SIG-M5 (cell line): ENCODE data around the gene MT1H.
"Not testable (repeated sequence)": the region's sequence is repeated elsewhere in the genome, so short reads cannot be mapped to it uniquely, and the experiment has no call there.

Experiments
- DNase-seq: peaks from one replicate; lab custom pipeline; 2025; lab: John Stamatoyannopoulos, UW

The MT1H gene

GRCh38 chr16:56669005-56669839 is at the start of gene MT1H:
Gene MT1H (plus strand): TSS chr16:56669814. CDS start chr16:56669885, 71 bp downstream.
- DNase-seq: no peak

GRCh38 chr16:56620339-56620897 is 49.2 kb upstream of the MT1H start:
- DNase-seq: no peak

- DNase-seq: not testable (repeated sequence)
Measured at GRCh38 chr16:56621665-56622445, 47.8 kb upstream of the MT1H start.

DNA sequence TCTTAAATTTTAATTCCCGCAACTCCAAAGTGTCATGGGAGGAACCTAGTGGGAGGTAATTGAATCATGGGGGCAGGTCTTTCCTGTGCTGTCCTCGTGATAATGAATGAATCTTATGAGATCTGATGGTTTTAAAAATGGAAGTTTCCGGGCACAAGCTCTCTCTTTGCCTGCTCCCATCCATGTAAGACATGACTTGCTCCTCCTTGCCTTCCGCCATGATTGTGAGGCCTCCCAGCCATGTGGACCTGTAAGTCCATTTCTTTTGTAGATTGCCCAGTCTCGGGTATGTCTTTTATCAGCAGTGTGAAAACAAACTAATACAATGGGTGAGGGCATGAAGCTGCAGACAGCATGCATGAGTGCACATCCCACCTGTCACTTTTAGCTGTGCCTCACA is 46.4 kb upstream of the MT1H start:
- not testable (repeated sequence) for DNase-seq

DNA sequence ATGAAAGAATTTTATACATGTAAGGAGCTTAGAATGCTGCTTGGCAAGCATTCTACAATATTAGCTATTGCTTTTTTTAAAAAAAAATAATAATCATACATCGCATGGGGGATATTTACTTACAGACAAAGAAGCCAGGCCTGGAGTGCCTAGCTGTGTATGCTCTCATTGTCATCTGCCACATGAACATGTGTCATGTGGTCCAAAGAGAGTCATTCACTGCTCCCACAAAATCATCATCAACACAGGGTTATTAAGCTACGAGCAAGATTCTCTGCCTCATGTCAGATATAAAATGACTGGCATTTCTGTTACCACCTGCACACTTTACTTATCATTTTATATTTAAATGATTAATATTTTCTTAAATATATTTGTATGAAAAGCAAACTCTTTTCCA is 46.0 kb upstream of the MT1H start:
- DNase-seq: no peak

DNA sequence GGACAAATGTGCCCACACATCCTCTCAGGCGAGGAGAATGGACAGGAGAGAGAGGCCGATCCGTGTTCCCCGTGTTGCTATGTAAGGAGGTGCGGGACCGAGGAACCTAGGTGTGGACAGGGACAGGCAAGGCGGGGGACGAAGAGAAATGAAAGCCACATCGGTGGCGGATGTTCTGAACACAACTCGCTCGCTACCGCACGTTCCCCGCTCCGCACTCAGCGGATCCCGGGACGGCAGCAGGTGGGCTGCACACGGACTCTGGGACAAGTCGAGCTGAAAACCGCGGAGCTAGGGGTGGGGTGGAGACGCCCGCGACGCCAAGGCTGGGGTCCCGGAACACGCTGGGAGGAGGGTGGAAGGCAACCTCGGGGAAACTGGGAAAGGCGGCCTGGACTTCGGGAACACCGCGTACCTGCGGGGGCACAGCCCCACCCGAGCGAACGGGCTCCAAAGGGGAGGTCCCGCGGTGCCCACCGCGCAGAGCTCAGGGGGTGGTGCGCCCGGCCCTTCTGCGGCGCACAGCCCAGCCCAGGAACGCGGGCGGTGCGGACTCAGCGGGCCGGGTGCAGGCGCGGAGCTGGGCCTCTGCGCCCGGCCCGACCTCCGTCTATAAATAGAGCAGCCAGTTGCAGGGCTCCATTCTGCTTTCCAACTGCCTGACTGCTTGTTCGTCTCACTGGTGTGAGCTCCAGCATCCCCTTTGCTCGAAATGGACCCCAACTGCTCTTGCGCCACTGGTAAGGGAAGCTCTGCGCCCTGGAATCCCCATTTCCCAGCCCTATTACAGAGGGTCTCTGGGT is 44.3 kb upstream of the MT1H start, which contains the start of gene MT1E:
MT1E (plus strand) TSS at position 642 of the 803 bp plus-strand sequence; CDS start at position 713, 71 bp downstream.
- DNase-seq: no peak

DNA sequence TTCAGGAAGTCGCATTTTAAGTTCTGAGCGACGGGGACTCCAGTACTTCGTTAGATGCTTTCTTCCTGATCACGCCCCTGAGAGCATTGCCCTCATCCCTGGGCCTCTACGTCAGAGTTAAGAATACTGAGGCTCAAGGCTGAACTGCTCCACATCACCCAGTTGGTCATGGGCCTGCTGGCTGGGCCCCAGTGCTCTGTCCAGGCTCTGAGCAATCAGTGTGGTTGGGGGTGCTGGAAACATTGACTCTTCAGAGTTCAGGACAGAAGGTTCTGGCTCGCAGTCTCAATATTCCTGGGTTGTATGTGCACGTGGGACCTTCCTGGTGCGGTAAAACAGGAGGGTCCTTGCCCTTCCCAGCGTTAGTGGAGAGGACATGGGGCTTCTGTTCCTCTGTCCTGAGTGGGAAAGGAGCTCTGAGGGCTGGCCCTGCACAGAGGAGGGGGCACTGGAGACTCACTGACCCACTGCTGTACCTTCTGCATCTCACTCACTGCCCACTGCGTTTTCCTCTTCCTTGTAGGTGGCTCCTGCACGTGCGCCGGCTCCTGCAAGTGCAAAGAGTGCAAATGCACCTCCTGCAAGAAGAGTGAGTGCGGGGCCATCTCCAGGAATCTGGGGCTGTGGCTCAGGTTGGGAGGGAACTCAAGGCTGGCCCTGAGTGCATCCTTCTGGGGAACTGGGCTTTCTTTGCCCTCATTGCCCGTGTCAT is 43.5 kb upstream of the MT1H start:
- no peak for DNase-seq

DNA sequence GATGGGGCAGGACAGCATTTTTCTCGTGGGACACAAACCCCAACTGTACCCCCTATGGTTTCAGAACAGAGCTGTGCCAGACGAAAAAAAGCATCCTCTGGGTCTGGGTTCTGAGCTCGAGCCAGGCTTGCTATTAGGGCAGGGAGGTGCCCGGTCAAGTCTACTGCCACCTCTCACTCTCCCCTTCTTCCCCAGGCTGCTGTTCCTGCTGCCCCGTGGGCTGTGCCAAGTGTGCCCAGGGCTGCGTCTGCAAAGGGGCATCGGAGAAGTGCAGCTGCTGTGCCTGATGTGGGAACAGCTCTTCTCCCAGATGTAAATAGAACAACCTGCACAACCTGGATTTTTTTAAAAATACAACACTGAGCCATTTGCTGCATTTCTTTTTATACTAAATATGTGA is 42.9 kb upstream of the MT1H start:
- DNase-seq: no peak

GRCh38 chr16:56628486-56629350 is 40.9 kb upstream of the MT1H start:
- DNase-seq: no peak

GRCh38 chr16:56629531-56629930 is 40.1 kb upstream of the MT1H start:
- no peak for DNase-seq

- no peak for DNase-seq
Measured at GRCh38 chr16:56630134-56630533, 39.5 kb upstream of the MT1H start.

GRCh38 chr16:56631197-56631596 is 38.4 kb upstream of the MT1H start:
- no peak for DNase-seq

DNA sequence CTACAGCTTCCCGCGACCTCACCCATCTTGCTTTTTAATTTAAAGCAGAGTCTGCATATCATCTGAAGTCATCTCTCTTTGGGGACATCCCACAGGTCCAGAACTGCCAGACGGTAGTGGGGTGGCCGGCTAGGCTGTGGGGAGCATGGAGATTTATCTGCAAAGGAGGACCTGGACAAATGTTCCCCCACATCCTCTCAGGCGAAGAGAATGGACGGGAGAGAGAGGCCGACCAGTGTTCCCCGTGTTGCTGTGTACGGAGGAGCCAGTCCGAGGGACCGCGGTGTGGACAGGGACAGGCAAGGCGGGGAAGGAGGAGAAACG is 37.8 kb upstream of the MT1H start:
- no peak for DNase-seq

DNA sequence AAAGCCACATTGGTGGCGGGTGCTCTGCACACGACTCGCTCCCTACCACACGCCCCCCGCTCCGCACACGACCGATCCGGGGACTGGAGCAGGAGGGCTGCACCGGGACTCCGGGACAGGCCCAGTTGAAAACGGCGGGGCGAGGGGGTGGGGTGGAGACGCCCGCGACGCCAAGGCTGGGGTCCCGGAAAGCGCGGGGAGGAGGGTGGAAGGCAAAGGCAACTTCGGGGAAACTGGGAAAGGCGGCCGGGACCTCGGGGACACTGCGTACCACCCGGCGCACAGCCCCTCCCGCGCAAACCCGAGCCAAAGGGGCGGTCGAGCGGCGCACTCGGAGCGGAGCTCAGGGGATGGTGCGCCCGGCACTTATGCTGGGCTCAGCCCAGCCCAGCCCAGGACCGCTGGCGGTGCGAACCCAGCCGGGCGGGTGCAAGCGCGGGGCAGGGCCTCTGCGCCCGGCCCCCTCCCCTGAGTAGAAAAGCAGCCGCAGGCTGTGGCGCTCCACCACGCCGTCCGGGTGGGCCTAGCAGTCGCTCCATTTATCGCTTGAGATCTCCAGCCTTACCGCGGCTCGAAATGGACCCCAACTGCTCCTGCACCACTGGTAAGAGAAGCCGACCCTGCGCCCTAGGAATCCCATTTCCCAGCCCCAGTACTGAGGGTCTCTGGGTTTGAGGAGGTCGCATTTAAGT is 37.3 kb upstream of the MT1H start, which contains the start of gene MT1M:
MT1M (plus strand) TSS at position 504 of the 692 bp plus-strand sequence; CDS start at position 577, 73 bp downstream.
- DNase-seq: no peak

- no peak for DNase-seq
Measured at GRCh38 chr16:56632848-56633365, 36.7 kb upstream of the MT1H start.

DNA sequence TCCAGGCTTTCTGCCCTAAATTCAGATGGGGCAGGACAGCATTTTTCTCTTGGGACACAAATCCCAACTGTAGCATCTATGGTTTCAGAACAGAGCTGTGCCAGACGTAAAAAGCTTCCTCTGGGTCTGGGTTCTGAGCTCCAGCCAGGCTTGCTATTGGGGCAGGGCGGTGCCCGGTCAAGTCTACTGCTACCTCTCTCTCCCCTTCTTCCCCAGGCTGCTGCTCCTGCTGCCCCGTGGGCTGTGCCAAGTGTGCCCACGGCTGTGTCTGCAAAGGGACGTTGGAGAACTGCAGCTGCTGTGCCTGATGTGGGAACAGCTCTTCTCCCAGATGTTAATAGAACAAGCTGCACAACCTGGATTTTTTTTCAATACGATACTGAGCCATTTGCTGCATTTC is 36.1 kb upstream of the MT1H start:
- no peak for DNase-seq

DNA sequence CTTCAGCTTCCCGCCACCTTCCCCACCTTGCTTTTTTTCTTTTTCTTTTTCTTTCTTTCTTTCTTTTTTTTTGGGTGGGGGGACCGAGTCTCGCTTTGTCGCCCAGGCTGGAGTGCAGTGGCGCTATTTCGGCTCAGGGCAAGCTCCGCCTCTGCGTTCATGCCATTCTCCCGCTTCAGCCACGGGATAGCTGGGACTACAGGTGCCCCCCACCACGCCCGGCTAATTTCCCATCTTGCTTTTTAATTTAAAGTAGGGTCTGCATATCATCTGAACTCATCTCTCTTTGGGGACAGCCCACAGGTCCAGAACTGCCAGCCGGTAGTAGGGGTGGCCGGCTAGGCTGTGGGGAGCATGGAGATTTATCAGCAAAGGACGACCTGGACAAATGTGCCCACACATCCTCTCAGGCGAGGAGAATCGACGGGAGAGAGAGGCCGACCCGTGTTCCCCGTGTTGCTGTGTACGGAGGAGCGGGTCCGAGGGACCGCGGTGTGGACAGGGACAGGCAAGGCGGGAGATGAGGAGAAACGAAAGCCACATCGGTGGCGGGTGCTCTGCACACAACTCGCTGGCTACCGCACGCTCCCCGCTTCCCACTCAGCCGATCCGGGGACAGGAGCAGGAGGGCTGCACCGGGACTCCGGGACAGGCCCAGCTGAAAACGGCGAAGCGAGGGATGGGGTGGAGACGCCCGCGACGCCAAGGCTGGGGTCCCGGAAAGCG is 34.7 kb upstream of the MT1H start:
- DNase-seq: no peak

DNA sequence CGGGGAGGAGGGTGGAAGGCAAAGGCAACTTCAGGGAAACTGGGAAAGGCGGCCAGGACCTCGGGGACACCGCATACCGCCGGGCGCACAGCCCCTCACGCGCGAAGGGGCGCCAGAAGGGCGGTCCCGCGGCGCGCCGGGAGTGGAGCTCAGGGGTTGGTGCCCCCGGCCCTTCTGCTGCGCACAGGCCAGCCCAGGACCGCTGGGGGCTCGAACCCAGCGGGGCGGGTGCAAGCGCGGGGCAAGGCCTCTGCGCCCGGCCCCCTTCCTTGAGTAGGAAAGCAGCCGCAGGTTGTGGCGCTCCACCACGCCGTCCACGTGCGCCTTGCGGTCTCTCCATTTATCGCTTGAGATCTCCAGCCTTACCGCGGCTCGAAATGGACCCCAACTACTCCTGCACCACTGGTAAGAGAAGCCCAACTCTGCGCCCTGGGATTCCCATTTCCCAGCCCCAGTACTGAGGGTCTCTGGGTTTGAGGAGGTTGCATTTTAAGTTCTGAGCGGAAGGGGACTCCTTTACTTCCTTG is 34.1 kb upstream of the MT1H start:
- DNase-seq: no peak
